GM20431 (cell line): ENCODE measurements around the gene DRG1.
"Not testable (repeated sequence)": the region's sequence is repeated elsewhere in the genome, so short reads cannot be mapped to it uniquely, and the experiment has no call there.

ENCODE experiments used
- in situ Hi-C: fragments of 300-500 bp; cut with MseI, MboI; formaldehyde crosslinking; loops from one replicate; pipeline ENCODE4 v1.15.0; 2020; ENCODE audit warnings: low sequenced_read_pairs; ENCODE audit not compliant: unreplicated experiment

DRG1 gene, protein sequence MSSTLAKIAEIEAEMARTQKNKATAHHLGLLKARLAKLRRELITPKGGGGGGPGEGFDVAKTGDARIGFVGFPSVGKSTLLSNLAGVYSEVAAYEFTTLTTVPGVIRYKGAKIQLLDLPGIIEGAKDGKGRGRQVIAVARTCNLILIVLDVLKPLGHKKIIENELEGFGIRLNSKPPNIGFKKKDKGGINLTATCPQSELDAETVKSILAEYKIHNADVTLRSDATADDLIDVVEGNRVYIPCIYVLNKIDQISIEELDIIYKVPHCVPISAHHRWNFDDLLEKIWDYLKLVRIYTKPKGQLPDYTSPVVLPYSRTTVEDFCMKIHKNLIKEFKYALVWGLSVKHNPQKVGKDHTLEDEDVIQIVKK

DNA sequence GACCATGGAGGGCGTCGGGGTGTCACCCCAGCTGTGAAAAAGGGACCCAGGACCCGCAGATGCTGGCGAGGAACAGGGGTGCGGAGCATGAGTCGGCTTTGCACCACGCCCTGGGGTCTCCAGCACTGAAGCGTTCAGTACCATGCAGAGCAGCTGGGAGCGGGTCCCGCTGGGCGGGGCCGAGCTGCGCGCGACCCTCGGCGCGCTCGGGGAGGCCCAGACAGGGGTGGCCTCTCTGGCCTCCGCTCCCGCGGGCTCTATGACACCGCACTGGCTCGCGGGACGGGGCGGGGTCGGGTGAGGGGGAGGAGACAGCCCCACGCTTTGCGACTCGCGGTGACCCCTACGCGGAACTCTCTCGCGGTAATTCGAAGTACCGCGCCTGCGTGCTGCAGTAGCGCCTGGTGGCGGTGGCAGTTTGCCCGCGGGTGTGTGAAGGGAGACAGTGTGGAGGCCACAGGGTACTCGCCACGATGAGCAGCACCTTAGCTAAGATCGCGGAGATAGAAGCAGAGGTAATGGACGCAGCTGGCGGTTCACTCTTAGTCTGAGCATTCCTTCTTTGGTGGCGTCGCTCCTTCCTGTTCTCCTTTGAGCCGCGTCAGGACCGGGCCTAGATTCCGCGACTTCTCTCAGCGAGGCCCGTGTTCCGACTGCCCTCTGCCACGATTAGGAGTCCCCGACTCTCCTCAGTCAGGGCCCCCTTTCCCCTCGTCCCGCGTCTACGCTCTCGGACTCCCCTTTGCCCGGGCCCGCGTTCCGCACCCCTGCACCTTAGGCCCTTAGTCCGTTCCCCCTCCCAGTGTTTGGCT lies at the start of gene DRG1:
Gene DRG1 (plus strand): TSS at position 394 of the 812 bp plus-strand sequence. CDS start 80 bp downstream, at position 474.
- in situ Hi-C loops = no loop called here

DNA sequence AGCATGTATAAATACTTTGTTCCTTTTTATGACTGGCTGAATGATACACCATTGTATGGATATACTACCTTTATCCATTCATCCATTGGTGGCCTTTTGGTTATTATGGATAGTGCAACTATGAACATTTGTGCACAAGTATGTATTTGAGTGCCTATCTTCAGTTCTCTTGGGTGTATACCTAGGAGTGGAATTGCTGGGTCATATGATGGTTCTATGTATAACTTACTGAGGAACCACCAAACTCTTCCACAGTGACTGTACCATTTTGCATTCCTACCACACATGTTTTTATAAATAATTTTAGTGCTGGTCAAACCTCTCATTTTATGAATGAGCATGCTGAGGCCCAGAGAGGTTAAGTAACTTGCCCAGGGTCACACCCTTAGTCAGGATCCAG lies 49.4 kb upstream of the DRG1 start:
- in situ Hi-C loops = no loop called here

DNA sequence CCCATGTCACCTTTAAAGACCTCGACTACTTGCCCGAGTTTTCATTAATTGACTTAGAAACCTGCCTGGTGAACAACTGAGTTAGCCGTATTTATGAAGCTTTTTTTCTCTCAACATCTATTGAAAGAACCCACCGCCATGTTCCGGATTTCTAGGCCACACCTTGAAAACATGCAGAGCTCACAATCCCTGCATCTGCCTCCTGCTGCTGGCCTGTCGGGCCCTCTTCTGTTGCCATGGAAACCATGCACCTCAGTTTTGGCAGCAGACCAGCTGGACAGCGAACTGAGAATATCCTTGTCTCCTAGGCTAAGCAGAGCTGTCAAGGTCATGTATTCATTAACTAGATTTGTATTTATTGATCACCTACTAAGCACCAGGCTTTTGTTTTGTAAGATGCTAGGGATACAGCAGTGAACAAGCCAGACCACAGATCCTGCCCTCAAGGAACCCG lies 49.0 kb upstream of the DRG1 start:
- in situ Hi-C loops = no loop called here

DNA sequence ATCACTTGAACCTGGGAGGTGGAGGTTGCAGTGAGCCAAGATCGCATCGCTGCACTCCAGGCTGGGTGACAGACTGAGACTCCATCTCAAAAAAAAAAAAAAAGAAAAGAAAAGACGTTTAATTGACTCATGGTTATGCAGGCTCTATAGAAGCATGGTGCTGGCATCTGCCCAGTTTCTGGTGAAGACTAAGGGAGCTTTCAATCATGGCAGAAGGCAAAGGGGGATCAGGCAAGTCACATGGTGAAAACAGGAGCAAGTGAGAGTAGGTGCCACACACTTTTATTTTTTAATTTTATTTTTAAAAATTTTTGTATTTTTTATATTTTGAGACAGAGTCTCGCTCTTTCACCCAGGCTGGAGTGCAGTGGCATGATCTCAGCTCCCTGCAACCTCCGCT lies 44.9 kb upstream of the DRG1 start:
- in situ Hi-C loops = no loop called here

DNA sequence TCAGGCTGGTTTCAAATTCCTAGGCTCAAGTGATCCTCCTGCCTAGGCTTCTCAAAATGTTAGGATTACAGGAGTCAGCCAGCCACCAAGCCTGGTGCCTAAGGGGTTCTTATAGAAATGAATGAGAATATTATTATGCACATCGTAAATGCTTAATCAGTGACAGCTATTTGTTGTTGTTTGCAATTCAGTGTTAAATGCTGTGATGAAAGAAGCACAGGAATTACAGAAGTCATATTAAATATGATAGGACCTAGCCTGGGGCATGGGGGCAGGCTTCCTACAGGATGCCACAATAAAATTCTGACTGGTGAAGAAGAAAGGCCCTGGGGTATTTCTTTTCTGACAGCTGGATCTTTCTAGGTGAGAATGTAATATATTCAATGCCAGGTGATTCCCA lies 39.4 kb upstream of the DRG1 start:
- in situ Hi-C loops = no loop called here

DNA sequence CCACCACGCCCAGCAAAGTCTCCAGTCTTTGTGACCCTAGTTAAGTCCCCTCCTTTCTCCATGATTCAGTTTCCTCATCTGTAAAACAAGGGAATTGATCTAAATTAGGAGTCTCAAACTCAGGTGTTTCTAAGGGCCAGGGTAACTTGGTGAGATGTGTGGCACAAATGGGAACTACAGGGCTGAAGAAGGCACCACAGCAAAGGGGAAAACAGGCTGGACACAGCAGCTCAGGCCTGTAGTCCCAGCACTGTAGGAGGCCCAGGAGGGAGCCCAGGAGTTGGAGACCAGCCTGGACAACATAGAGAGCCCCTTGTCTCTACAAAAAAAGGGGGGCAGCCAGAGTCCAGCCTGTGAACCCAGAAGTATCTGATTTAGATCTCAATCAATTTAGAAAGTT lies 37.7 kb upstream of the DRG1 start:
- in situ Hi-C loops = no loop called here

DNA sequence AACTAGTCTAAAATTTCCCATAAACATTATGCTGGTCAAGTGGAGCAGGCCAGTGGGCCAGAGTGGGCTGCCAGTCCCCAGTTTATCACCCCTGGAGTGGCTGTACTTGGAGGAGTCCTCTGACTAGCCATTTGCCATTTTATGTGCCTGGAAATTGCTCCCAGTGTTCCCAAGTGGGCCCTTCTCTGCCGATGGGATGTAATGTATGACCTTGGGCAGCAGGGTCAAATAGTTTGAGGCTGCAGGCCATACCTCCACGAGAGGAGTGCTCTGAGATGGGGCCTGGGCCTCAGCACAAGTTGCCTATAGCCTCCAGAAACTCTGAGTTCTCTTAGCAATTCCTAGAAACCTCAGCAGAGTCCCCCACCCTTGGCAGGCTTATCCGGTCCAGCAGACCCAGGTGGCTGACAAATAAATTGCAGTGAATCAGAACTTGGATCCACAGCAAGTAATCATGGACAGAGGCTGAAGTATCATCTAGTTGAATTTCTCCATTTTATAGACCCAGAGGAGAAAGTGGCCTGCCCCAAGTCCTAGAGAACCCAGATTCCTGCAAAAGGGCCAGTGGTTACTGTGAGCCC lies 35.4 kb upstream of the DRG1 start:
- in situ Hi-C loops = no loop called here

DNA sequence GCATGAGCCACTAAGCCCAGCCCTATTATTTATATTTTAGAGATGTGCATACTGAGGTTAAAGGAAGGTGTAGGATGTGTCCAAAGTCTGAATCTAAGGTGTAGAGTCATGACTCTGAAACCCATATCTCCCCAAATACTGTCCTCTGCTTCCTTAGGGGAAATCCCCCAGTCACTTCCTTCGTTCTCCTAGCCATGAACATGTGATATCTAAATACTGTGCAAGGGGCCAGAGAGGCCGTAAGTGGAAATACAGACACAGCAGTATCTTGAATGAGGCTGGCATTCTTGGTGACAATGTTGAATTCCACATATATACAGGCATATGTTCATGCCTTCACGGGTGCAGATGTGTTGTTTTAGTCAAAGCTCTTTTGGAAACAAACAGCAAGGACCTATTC lies 32.0 kb upstream of the DRG1 start:
- in situ Hi-C loops = no loop called here

DNA sequence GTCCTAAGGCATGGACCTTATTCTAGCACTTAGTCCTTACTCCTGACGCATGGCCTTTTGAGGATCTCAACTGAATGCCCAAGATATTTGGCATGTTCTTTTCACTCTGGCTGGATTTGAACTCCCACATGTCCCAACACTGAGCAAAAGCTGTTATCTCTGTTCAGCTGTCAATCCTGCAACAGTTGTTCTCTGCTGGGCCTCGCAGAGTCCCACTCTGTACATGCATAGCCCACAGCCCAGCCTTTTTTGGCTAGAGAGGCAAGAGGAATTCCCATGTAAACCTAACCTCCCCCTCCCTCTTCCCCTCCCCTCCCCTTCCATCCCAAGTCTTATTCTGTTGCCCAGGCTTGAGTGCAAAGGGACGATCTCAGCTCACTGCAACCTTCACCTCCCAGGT lies 21.8 kb upstream of the DRG1 start:
- in situ Hi-C loops = no loop called here

DNA sequence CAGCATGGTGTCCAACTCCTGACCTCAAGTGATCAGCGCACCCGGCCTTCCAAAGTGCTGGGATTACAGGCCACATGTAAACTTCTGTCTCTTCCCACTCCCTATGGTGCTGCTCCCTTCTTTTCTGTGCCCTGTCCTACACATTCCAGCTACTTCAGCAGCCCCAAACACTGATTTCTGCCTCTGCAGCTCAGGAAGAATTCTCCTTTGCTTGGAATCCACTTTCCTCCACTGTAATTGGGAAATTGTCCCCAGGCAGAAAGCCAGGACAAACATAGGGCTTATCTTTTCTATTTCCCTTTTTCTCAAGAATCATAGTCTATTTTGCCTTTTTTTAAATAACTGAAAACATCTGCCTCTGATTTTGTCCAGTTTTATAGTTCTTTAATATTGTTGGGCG lies 21.3 kb upstream of the DRG1 start:
- in situ Hi-C loops = no loop called here

DNA sequence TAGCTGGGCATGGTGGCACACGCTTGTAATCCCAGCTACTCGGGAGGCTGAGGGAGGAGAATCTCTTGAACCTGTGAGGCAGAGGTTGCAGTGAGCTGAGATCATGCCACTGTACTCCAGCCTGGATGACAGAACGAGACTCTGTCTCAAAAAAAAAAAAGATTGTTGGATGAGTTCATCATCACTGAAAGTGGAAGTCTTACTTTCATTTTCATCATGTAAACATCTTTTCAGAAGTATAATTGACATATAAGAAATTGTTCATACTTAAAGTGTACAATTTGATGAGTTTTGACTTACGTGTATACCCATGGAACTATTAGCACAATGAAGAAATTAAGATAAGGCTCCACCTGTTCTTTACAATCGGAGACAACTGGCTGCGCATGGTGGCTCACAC lies 20.8 kb upstream of the DRG1 start:
- in situ Hi-C loops = not testable (repeated sequence)

DNA sequence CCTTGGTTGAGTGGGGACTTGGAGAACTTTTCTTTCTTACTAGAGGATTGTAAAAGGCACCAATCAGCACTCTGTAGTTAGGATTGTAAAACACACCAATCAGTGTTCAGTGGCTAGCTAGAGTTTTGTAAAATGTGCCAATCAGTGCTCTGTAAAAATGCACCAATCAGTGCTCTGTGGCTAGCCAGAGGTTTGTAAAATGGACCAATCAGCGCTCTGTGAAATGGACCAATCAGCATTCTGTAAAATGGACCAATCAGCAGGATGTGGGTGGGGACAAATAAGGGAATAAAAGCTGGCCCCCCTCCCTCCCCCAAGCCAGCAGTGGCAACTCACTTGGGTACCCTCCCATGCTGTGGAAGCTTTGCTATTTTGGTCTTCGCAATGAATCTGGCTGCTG lies 5.5 kb upstream of the DRG1 start:
- in situ Hi-C loops = no loop called here

DNA sequence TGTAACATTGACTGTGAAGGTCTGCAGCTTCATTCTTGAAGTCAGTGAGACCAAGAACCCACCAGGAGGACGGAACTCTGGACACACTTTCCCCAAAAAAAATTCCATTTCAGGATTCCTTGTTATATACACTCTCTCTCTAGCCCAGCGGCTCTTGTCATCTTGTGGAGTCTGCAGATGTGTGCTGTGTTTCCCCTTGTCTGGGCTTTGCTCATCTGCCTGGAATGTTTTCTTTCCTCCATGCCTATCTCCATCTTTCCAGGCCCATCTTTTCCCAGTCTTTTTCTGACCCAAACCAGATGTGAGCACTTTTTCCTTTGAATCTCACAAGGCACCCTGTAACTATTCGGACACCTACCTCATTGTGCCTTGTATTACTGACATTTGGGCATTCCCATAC lies 5.1 kb upstream of the DRG1 start:
- in situ Hi-C loops = no loop called here

DNA sequence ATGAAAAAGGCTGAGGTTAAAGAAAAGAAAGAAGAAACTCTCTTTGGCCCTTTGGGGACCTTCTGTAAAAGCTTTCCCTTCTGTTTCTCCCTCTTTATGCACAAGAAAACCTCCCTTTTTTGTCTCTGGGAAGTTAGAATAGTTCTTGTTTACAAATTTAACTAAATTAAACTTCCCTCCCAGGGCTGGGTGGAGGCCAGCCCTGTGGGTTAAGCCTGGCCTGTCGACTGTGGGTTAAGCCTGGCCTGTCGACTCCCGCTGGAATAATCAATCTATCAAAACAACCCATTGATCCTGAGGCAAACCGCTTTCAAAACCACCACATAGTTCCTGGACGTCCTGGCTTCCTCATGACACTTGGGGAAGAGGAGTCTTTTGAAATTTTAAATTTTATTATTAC lies 1.2 kb upstream of the DRG1 start:
- in situ Hi-C loops = no loop called here

DNA sequence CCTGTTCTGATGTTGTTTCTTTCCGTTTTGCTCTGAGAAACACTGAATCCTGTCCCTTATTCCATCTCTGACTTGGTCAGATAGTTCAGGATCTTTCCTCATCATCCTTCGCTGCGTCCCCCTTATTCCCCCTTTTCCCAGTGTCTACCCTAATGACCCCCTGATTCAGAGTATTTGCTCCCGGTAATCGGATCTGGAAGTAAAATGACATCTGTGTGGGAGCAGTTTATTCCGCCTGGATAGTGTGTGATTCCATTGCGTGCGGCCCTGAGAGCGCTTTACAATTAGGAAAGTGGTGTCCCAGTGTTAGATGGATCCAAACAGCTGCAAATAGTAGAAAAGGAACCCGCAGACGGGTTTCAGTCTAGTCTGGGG lies 606 bp downstream of the DRG1 start:
- in situ Hi-C loops = no loop called here

DNA sequence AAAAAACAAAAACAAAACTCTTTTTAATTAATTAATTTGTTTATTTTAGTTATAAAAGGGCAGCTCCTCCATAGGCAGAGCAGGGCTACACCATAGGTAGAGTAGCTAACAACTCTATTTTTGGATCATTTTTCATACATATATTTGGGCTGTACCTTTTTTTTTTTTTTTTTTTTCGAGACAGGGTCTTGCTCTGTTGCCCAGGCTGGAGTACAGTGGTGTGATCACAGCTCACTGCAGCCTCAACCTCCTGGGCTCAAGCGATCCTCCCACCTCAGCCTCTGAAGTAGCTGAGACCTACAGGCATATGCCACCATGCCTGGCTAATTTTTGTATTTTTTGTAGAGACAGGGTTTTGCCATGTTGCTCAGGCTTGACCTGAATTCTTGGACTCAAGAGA lies 2.9 kb downstream of the DRG1 start:
- in situ Hi-C loops = not testable (repeated sequence)

DNA sequence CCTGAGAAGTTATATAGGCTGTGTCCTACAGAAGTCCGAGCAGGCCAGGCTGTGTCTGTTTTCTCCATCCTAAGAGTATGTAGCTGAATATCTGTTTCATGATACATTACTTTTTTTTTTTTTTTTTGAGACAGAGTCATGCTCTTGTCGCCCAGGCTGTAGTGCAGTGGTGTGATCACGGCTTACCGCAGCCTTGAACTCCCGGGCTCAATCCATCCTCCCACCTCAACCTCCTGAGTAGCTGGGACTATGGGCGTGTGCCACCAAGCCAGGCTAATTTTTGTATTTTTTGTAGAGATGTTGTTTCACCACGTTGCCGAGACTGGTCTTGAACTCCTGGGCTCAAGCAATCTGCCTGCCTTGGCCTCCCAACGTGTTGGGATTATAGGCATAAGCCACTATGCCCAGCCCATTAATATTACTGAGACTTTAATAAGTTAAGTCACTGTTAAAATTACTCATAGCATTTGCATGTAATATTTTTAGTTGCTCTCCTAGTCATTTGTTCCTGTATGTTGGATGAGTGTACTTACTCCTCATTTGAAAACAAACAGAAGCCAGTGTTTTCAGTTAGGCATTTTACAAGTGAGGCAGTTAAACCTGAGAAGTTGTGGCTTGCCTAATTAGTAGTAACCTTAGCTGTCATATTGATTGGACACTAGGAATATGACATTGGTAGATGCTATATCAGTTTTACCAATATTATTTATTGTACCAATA lies 26.1 kb downstream of the DRG1 start:
- in situ Hi-C loops = no loop called here

DNA sequence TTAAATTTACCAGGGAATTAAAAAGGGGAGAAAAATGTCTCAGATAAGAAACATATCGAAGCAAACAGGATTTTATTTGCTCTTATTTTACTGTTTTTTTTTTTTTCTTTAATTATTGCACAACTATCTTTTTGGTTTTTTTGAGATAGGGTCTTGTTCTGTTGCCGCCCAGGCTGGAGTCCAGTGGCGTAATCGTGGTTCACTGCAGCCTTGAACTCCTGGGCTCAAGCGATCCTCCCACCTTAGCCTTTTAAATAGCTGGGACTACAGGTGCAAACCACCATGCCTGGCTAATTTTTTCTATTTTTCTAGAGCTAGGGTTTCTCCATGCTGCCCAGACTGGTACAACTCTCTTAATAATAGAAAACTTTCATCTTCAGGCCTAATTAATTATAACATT lies 32.5 kb downstream of the DRG1 start:
- in situ Hi-C loops = no loop called here

DNA sequence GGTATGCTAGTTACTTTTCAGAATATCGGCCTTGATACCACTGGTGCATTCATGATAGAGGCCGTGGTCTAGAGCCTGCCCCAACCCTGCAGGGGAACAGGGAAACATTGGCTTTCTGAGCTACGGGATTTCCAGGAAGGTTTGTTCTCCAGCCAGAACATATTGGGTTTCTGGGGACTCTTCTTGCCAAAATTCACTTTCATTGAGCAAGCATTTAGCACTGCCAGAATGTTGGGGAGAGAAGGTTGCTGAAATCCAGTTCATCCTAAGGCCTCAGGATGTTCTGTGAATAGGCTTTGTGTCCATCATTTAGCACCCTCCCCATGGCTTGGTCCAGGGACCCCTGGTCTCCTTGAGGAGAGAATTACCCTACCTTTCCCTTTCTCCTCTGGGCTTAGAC lies 36.7 kb downstream of the DRG1 start:
- in situ Hi-C loops = no loop called here

DNA sequence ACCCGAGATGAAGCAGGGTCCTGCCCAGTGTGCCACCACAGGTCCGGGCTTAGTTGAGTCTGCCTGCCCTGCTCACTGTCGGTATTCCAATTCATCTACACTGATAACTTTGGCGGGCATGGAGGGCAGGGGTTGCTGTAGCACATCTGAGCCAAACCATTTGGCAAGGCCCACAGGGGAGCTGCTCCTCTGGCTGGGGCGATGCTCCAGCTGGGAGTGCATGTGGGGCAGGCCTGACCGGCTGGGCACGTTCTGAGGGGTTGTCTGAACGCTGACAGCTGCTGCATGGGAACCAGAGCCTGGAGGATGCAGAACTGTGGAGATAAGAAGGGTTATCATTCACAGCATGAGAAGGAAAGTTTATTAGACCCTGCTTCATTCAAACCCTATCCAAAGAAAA lies 40.4 kb downstream of the DRG1 start:
- in situ Hi-C loops = no loop called here

DNA sequence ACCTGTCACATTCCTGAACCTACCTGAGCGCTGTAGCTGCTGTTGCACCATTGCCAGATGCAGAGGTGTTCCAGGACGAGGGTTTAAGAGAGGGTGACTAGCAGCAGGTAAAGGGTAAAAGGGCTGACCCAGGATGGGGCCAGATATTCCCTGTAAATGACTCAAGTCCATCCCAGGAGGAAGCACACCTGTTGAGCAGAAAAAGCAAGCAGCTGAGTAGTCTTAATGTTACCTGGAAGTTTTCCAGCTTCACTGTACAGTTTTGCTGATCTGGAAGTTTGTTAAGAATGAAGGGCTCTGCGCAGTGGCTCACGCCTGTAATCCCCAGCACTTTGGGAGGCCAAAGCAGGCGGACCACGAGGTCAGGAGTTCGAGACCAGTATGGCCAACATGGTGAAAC lies 41.3 kb downstream of the DRG1 start:
- in situ Hi-C loops = no loop called here
